Neural cell (in vitro differentiated cells): ENCODE results near the gene CAMSAP3.

Experiments
- CTCF ChIP-seq: fragments of 450-650 bp; IDR thresholded peaks from 2 replicates; pipeline ENCODE4 v1.5.1; 2014; ENCODE audit warnings: antibody characterized with exemption, mild to moderate bottlenecking, moderate library complexity; ENCODE audit not compliant: poor library complexity, severe bottlenecking
- EP300 ChIP-seq: fragments of 450-650 bp; conservative IDR thresholded peaks from 2 replicates; pipeline ENCODE4 v1.6.1; 2014; ENCODE audit warnings: antibody characterized with exemption, mild to moderate bottlenecking, moderate library complexity; ENCODE audit not compliant: poor library complexity, severe bottlenecking
- POLR2AphosphoS5 ChIP-seq: IDR thresholded peaks from 2 replicates; pipeline ENCODE4 v1.6.1; 2012

GRCh38 chr19:7627166-7627565, 31.5 kb downstream of the CAMSAP3 start:
- no peak for TF ChIP-seq POLR2AphosphoS5
- TF ChIP-seq EP300, result no peak
- no peak for TF ChIP-seq CTCF
